Activated T-cell treated with anti-CD3 and anti-CD28 coated beads for 48 hours (primary cell): ENCODE data around the gene PGAM2.

Experiments
- DNase-seq: peaks from one replicate; pipeline ENCODE4 v3.0.0-alpha.2; 2020; ENCODE audit warnings: low read depth

PGAM2 gene

DNA sequence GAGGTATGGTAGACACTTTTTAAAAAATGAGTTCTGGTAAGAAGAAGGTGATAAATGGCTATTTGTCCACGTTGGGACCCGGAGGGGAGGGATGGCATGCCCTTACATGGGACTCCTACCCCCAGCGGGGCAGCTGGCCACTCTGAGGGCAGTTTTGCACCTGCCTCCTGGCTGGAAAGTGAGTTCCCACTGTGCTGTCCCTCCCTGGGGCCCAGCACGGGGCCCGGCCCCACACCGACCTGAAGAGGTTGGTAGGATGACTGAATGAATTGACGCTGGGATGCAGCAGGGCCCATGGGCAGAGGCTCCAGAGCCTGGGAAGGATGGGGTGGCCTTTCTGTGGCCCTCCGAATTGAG lies 38.2 kb upstream of the PGAM2 start:
- DNase-seq, result no peak

DNA sequence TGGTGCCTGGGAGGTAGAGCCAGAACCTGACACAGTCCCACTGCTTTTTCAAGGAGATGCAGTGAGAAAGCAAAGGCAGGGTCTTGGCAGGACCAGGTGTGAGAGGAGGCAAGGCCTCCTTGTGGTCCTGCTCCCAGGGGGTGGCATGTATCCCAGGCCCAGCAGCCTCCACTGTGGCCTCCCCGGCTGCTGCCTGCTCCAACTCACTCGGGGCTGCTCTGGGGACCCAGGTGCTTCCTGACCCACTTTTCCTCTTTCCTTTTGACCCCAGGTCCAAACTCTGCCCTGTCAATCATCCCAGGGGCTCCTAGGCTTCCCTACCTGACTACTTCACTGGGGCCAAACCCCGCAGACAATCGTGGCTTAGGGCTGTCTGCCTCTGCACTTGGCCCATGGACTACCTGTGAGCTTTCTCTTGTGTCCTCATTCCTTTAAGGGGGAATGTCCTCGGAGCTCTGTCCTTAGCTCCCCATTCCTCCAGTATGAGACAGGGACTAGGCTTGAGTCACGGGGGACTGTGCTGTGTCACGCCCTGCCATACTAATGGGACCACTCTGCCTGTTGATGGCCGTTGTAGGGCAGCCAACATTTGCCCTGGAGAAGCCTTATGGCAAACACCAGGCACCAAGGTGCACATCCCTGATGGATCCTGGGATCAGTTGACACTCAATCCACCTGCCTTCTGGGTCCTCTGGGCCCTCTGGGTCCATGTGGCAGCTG lies 37.6 kb upstream of the PGAM2 start:
- no peak for DNase-seq

DNA sequence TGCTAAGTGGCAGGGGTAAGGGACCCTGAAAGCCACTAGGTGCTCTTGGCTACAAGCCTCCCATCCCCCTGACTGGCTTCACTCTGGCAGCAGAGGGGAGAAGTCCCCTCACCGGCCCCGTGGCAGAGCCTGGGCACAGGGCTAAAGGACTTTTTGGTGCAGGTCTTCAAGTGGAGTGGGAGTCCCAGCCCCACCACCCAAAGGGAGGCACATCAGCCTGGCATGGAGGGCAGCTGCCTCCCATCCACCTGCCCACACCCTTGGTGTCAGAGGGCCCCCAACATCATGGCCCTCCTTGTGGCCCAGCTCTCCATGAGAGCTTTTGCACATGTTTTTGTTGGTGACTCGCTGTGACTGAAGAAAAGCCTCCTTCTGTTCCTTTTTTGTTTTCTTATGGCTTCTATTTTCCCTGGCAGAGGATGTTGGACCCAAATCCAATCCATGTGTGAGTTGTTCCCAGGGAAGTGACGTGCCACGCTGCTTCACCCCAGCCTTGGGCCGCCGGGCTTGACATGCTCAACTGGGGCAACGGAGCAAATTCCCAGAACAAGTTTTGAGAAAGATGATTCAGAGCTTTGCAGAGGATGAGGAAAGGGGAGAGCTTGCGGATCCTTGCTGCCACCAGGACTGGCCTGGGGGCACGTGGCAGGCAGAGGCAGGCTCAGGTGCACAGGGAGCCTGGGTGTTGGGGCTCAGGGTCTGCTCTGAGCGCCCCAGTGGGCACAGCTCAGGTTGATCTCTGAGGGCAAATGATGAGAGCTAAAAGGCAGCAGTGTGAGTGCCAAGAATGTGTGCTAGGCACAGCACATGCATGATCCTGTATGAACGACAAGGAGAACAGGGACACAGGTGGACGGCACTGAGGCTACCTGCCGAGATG lies 36.8 kb upstream of the PGAM2 start:
- no peak for DNase-seq

DNA sequence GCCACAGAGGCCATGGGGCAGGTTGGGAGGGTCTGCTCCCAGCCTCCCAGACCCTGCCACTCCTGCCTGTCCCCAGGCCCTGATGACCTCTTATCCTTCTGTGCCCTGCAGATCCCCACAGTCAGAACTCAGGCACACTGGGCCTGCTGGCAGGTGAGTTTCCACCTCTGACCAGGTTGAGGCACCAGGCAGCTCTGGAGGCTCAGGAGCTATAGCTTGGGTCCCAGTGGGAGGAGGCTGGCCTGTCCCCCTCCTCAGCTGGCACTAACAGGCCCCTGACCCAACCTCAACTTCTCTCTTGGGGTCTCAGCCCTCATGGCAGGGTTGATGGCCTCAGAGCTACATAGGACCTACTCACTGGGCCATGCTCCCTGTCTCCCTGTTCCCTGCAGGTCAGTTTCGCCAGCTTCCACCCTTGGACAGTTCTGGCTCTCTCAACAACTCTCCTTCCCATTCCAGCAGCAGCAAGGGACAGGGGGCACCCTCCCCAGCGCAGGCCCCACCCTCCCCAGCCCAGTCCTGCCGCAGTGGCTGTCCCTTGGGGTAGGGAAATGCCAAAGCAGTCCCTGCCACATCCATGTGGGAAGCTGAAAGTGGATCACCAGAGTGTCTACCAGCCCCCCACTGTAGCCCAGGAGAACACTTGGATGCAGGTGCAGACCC lies 36.1 kb upstream of the PGAM2 start:
- no peak for DNase-seq

DNA sequence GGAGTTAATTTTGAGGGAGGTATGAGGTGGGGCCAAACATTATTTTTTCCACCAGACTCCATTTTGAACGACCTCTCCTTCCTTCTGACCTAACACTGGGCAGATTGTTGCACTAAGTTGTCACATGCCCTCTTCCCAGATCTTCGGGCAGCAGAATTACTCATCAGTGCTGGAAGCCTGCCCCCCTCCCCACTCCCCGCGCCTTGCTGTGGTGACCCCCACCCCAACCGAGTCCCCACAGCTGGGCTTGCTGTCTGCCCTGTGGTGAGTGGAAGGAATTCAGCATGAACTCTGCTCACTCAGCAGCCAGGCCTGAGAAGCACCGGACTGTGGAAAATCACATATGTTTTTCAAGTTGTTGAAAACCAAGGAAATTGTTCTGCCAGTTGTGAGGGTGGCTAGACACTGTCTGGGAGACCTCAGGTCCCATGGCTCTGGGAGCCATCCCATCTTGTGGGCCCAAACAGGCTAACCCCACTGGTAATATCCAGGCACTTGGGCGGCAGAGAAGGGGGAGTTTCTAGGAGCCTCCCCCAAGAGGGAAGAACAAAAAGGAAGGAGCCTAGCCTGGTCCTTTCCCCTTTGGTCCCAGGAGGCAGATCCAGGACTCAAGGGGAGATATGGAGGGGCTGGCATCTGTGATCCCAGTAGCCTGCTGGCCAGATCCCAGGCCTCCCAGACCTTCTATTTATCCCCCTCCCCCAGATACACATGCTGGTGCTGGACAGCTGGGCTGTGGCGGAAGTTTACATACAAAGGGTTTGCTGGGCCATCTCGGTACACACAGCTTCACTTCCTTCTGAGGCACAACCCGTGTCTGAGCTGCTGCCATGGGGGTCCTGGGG lies 35.3 kb upstream of the PGAM2 start:
- DNase-seq, result no peak

DNA sequence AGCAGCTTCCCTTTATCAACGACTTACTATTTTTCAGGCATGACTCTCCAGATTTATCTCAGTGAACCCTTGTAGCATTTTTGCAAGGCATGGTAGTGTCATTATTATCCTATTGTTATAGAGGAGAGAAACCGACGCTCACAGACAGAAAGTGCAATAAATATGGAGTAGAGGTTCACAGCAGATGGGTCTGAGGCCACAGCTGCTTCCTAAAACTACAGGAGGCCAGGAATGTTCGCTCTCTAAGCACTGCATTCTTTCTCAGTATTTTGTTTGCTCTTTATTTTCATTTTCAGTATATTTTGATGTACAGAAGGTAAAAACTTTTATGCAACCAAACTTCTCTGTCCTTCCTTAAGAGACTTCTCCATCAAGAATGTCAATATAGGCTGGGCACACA lies 34.3 kb upstream of the PGAM2 start:
- DNase-seq, result no peak

DNA sequence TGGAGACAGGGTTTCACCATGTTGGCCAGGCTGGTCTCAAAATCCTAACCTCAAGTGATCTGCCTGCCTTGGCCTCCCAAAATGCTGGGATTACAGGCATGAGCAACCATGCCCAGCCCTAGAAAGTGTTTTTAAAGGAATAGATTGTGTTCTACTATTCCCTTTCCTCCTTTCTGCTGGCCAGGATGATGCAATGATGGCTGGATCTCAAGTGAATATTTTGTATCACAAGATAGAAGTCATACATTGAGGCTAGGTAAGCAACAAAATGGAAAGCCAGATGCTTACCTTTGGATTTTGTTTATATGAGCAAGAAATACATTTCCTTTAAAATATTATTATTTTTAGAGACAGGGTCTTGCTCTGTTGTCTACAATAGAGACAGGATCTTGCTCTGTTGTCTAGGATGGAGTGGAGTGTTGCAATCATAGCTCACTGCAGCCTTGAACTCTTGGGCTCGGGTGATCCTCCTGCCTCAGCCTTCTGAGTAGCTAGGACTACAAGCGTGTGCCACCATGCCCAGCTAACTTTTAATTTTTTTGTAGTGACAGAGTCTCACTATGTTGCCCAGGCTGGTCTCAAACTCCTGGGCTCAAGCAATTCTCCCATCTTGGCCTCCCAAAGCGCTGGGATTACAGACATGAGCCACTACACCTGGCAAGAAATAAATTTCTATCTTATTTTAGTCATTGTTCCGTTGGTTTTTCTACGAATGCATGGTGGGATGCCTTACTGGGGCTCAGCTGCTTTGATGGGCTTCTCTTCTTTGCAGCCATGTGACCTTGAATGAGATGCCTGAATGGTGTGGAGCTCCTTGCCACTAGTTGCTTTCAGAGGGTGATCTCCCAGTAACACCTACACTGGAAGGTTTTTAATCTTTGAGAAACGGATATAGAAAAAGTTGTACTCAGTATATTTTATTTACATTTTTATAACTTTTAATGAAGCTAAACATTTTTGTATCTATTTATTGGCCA lies 33.0 kb upstream of the PGAM2 start:
- no peak for DNase-seq

DNA sequence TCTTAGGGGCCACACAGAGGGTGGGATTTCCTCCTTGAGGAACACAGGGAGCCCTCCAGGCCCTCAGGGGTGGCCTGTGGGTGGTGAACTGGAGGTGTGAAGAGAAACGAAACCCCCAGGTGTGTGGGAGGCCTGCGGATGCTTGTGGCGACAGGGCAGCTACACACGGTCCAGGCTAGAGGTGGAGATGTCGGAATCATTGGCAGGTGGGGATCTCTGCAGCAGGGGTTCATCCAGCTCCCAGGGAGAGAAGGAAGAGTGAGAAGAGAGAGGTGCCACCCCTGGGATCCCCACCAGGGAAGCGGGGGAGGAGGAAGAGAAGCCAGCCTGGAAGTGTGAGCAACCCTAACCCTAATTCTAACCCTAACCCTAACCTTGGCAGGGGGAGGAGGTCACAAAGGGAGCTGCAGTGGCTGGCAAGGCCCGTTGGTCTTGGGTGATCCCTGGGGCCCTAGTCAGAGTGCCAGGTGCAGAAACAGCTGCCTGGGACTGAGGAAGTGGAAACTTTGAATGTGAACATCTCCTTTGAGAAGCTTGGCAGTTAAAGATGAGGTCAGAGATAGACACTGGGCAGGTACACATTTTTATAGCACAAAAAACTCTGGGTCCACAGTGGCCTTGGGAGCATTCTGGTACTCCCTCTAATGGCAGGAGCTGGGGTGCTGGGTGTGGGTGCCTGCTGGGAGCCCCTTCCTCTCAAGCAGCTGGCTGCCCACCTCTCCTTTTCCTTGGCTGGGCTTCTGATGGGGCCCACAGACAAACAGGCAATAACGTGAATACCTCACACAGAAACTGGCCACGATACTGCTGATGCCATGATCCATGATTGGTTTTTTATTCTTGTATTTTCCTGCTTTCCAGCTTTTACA lies 31.9 kb upstream of the PGAM2 start:
- DNase-seq, result no peak

DNA sequence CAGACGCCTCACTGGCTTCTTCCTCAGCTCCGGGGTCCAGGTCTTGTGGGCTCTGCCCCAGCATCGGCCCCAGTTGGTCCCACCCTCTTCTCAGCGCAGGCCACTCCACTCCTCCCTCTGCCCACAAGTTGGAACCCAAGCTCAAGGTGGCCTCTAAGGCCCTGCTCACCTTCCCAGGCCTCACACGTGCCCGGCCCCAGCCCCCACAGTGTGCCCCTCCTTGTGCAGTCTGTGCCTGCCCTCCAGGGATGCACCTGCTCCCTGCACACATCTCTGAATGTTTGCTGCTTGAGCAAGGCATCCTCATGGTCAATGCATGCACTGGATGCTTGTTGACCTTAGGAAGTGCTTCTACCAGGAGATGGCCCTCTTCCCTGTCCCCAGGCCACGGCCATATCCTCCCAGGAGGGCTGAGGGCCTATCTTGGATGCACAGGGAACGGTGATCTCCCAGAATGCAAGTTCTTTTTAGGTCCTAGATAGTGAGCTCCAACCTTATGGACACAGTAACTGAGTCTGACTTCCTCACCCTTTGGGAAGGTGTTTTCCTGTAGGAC lies 31.0 kb upstream of the PGAM2 start:
- no peak for DNase-seq

DNA sequence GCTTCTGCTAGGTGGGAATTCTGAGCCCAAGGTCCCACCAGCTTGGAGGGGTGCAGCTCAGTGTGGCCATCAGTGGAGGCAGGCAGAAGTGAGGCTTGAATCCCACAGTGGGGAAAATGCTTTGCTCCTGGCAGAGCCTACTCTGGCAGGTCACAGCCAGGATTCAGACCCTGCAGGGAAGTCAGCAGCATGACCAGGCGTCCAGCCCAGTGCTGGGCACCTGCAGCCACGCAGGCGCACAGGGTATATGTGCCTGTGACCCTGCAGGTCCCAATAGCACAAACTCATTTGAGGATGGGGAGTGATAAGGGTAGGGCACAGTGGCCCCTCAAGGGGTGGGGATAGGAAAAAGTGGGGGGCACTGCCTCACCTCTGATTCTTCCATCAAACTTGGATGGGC lies 30.4 kb upstream of the PGAM2 start:
- DNase-seq, result no peak

DNA sequence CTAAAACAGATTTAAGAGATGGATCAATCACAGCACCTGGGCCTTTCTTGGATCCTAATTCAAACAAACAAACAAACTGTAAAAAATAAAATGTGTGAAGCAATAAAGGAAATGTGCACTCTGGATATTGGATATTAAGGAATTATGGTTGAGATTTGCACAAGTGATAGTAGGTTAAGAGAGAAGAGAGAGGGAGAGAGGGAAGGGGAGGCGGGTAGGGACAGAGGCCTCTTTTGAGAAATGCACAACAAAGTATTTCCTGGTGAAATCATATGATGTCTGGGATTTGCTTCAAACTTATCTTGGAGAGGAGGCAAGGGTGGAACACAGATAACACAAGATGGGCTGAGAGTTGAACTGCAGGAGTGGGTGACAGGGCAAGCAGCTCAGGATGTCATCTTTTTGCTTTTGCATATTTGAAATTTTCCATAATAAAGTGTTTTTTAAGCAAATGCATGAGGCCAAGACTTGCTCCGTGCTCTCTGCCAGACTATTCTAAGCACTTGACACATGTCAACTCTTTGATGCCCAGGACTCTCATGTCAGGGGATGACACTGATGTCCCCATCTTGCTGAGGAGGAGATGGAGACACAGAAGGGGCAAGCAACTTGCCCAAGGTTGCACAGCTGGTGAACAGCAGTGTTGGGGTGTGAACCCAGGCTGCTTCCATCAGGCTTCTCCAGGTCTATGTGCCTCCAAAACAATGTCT lies 29.7 kb upstream of the PGAM2 start:
- no peak for DNase-seq

DNA sequence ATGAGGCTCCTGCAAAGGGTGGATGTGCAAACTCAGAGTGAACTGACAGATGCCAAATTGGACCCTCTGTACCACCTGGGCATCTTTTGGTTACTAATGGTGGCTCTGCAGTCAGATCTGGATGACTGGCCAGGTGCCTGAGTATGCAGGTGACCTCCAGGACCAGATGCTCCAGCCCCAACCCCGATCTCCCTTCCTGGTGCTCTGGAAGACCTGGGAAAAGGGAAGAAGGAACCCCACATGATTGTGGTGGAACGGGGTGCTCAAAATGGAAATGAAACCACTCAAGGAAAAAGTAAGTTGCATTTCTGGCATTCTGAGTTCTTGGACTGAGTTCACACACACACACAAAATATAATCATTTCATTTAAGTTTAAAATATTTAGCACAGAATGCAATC lies 29.0 kb upstream of the PGAM2 start:
- DNase-seq, result no peak

DNA sequence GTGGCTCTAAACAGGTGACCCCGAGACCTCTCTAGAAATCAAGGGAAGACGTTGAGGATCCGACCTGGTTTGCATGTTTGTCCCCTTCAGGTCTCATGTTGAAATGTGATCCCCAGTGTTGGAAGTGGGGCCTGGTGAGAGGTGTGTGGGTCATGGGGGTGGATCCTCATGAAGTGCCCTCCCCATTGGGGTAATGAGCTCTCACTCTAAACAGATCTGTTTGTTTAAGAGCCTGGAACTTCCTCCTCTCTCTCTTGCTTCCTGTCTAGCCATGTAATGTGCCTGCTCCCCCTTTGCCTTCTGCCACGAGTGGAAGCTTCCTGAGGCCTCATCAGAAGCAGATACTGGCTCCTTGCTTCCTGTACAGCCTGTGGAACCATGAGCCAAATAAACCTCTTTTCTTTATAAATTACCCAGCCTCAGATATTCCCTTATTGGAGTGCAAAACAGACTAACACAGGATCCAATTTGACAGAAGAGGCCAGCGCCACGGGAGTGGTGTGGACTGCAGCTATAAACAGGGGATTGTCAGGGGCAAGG lies 27.8 kb upstream of the PGAM2 start:
- DNase-seq, result no peak

DNA sequence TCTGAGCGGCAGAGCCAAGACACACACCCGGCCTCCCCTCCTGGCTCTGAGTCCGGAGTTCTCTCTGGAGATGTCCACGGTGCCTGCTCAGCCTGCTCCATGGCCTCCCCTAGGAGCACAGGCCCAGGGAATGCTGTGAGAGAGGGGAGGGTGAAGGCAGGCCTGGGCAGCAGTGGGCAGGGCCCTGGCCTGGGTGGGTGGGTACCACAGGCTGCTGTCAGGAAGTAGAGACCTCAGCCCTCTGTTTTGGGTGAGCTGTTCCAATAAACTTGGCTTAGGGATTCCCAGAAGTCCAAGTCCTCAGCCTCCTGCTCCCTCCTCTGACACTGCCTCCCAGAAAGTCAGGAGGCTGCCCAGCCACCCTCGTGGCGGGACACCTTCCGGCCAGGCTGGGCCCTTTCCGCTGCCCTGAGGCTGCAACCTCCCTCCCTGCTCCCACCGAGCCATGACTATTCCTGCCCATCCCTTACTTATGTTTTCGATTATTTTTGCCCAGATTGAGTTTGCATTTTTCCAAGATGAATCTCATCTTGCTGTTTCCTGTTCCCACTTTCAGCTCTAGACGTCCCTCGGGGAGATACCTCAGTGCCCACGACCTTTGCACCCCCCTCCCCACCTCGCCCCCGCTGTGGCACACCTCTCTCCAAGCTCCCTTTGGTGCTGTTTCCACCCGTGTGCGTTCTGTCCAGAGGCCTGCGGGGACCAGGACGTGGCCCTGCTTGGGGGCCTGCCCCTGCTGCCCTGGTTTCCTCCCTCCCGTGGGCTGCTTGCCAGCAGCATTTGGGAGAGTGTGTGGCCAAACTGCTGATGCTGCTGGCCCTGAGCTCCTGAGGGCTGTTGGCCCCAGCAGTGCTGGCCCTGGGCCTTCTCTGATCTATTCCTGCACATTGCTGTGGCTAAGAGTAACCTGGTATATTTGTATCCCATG lies 22.8 kb upstream of the PGAM2 start:
- no peak for DNase-seq

DNA sequence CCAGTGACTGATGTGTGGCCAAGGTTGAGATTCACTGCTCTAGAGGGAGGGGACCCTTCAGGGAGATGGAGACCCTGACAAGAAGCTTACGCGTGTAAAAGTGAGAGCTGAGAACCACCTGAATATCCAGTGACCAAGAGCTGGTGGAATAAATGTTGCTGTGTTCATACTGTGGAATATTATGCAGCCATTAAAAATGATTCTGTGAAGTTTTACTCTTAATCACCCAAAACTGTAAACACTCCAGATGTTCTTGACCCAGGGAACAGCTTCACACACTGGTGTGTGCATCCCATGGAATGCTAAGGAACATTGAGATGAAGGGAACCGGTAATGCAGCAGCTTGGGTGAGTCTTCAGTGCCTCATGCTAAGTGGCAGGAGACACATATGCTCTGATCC lies 21.3 kb upstream of the PGAM2 start:
- no peak for DNase-seq

DNA sequence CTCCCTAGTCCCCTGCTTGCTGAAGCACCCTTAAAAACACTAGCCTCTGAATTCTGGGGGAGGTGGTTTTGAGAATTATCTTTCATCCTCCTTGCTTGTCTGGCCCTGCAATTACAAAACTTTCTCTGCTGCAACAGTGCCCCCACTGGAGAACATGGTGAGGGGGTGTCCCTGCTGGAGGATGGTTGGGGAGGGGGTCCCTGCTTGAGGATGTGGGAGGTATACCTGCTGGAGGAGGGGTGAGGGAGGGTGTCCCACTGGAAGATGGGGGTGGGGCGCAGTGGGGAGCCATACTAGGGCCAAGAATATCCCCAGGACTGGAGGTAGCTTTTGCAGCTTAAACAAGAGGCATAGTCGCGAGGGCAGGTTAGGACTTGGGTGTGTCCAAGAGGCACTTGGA lies 20.2 kb upstream of the PGAM2 start:
- no peak for DNase-seq

DNA sequence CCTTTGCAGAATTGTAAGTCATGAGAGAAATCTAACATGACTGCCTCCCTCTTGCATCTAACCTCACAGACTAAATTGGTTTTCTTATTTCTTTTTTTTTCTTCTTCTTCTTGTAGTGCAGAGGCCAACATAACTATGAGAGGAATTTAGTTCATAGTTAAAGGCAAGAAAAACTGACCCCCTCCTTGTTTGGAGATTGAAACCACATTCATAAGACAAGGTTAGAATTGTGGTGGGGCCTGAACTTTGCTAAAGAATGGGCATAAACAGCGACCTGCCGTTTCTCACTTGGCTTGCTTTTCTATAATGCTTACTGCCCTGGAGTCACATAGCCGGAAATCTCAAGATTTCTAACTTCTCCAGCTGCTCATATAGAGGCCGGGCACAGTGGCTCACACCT lies 19.3 kb upstream of the PGAM2 start:
- no peak for DNase-seq

DNA sequence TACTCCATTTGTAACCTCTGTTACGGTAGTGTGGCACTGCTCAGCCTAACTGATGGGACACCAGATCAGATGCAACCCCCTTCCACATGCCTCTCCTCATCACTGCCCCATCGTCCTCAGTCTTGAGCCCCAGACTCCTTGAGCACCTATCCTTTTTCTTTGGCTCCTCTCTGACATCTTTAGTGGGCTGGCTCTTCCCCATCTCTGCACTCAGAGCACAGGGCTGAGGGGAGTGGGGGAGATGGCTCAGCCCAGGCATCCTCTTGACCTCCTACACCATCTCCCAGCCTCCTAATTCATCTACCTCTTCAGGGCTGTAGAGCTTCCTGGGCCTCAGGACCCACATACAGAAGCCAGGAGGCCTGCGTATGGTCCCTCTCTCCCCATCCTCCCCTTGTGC lies 18.4 kb upstream of the PGAM2 start:
- no peak for DNase-seq
